Measurements from ENCODE around the gene TPH1.
A peak's percentile ranks its signal among the peaks of the same experiment; 100 is the strongest.
"Not testable (repeated sequence)": the region's sequence is repeated elsewhere in the genome, so short reads cannot be mapped to it uniquely, and the experiment has no call there.

The TPH1 gene

GRCh38 chr11:18019650-18020049, 26.4 kb downstream of the TPH1 start:
- no peak for DNase-seq

GRCh38 chr11:18016789-18017188, 29.3 kb downstream of the TPH1 start:
- DNase-seq, result no peak

- no peak for DNase-seq
These were observed 31.2 kb downstream of the TPH1 start for GRCh38 chr11:18014876-18015275.

GRCh38 chr11:18013790-18014507, 32.1 kb downstream of the TPH1 start:
- peak; percentile 2 to 21 for DNase-seq

GRCh38 chr11:18012906-18013781, 32.9 kb downstream of the TPH1 start, which contains the start of gene SERGEF:
Gene SERGEF, minus strand, starts transcription at chr11:18013047. Its CDS starts 37 bp downstream, at chr11:18013010.
- peak; percentile 91 to 97 for DNase-seq

- peak; percentile 23 to 26 for DNase-seq
These were observed 33.8 kb downstream of the TPH1 start for GRCh38 chr11:18012122-18012905.

- no peak for DNase-seq
These were observed 34.4 kb downstream of the TPH1 start for GRCh38 chr11:18011633-18012032.

GRCh38 chr11:18010977-18011586, 35.0 kb downstream of the TPH1 start:
- DNase-seq, result no peak

GRCh38 chr11:18010121-18010670, 35.9 kb downstream of the TPH1 start:
- no peak for DNase-seq

GRCh38 chr11:18005376-18006129, 40.5 kb downstream of the TPH1 start:
- DNase-seq, result no peak

GRCh38 chr11:18001191-18001590, 44.9 kb downstream of the TPH1 start:
- no peak for DNase-seq

GRCh38 chr11:18000760-18001159, 45.3 kb downstream of the TPH1 start:
- DNase-seq, result no peak

- DNase-seq, result not testable (repeated sequence)
These were observed 45.9 kb downstream of the TPH1 start for GRCh38 chr11:18000128-18000527.
